ENCODE results near the gene LRRC57.
"Not testable (repeated sequence)": the region's sequence is repeated elsewhere in the genome, so short reads cannot be mapped to it uniquely, and the experiment has no call there.

- TF ChIP-seq, protein P1, sequence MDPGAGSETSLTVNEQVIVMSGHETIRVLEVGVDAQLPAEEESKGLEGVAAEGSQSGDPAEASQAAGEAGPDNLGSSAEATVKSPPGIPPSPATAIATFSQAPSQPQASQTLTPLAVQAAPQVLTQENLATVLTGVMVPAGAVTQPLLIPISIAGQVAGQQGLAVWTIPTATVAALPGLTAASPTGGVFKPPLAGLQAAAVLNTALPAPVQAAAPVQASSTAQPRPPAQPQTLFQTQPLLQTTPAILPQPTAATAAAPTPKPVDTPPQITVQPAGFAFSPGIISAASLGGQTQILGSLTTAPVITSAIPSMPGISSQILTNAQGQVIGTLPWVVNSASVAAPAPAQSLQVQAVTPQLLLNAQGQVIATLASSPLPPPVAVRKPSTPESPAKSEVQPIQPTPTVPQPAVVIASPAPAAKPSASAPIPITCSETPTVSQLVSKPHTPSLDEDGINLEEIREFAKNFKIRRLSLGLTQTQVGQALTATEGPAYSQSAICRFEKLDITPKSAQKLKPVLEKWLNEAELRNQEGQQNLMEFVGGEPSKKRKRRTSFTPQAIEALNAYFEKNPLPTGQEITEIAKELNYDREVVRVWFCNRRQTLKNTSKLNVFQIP (CRISPR knock-in tag; IDR thresholded peaks at IDR 0.05; ENCODE audit: borderline replicate concordance, low read depth): not testable (repeated sequence)
- not testable (repeated sequence) for TF ChIP-seq PATZ1 (CRISPR knock-in tag; IDR thresholded peaks at IDR 0.05; ENCODE audit: borderline replicate concordance); ZFP3 (CRISPR knock-in tag; IDR thresholded peaks at IDR 0.05); CREB5 (CRISPR knock-in tag; IDR thresholded peaks at IDR 0.05; ENCODE audit: low read depth); TOX (CRISPR knock-in tag; IDR thresholded peaks at IDR 0.05; ENCODE audit: borderline replicate concordance); ZNF70 (CRISPR knock-in tag; IDR thresholded peaks at IDR 0.05); TCF4 (CRISPR knock-in tag; IDR thresholded peaks at IDR 0.05; ENCODE audit: borderline replicate concordance)
These were observed 8.1 kb upstream of the LRRC57 start for GRCh38 chr15:42556550-42557207.
